Measurements from ENCODE around the gene BACH2. TPM values are rescaled to one million over a fixed set of nuclear protein-coding genes. Genes with fewer than 3 reads are reported as not detected.

Gene BACH2
- total RNA-seq, 1 donor from 2014 or later: 6.4 TPM

DNA sequence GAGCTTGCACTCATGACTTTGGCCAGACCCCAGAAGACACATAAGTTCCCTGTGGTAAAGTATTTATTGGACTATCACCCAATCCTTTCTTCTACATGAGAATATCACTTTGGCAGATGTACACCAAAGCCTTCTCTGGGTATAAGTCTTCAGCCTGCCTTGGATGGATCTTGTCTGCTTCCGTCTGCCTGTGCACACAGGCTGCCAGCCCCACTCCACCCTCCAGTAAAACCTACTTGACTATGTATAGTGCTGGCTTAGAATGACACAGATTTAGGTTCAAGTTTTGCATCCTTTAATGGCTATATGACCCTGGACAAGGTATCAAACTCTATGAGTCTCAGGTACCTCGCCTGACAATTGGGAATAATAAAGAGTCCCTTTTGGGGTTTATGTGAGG lies 63.4 kb downstream of the BACH2 start:
- no peak overlapping the region for H3K4me3 ChIP-seq
- H3K4me1 ChIP-seq: no peaks in the 10 kb centered on the region
- intact Hi-C loops (cut with DNase I): no loop called here
- H3K27ac ChIP-seq: no peak overlapping the region
- no peaks in the 10 kb centered on the region for H3K9me3 ChIP-seq
- no peaks in the 10 kb centered on the region for H3K27me3 ChIP-seq
- no peak for DNase-seq (ENCODE audit: extremely low spot score in 2 of 2)
- TF ChIP-seq POLR2AphosphoS5 (IDR thresholded peaks at IDR 0.05; ENCODE audit: insufficient read depth in 1 of 2, low read depth in 1 of 2): no peak
- no peak for TF ChIP-seq CTCF (IDR thresholded peaks at IDR 0.05)
- TF ChIP-seq POLR2A (IDR thresholded peaks at IDR 0.05): no peak
- no peaks in the 10 kb centered on the region for H3K36me3 ChIP-seq

GRCh38 chr6:90231798-90232197 lies 64.8 kb downstream of the BACH2 start:
- H3K36me3 ChIP-seq: no peaks in the 10 kb centered on the region
- H3K27ac ChIP-seq: no peak overlapping the region
- H3K4me3 ChIP-seq: no peak overlapping the region
- no peaks in the 10 kb centered on the region for H3K4me1 ChIP-seq
- H3K9me3 ChIP-seq: no peaks in the 10 kb centered on the region
- TF ChIP-seq POLR2AphosphoS5 (IDR thresholded peaks at IDR 0.05; ENCODE audit: insufficient read depth in 1 of 2, low read depth in 1 of 2) (no peak), POLR2A (IDR thresholded peaks at IDR 0.05) (no peak), CTCF (IDR thresholded peaks at IDR 0.05) (no peak)
- H3K27me3 ChIP-seq: no peaks in the 10 kb centered on the region
- intact Hi-C loops (cut with DNase I): no loop called here
- DNase-seq (ENCODE audit: extremely low spot score in 2 of 2): no peak

GRCh38 chr6:90231308-90231707 lies 65.3 kb downstream of the BACH2 start:
- no peak overlapping the region for H3K4me3 ChIP-seq
- H3K27ac ChIP-seq: no peak overlapping the region
- intact Hi-C loops (cut with DNase I): no loop called here
- TF ChIP-seq POLR2A (IDR thresholded peaks at IDR 0.05) (no peak), CTCF (IDR thresholded peaks at IDR 0.05) (no peak), POLR2AphosphoS5 (IDR thresholded peaks at IDR 0.05; ENCODE audit: insufficient read depth in 1 of 2, low read depth in 1 of 2) (no peak)
- no peaks in the 10 kb centered on the region for H3K36me3 ChIP-seq
- no peaks in the 10 kb centered on the region for H3K9me3 ChIP-seq
- no peaks in the 10 kb centered on the region for H3K4me1 ChIP-seq
- H3K27me3 ChIP-seq: no peaks in the 10 kb centered on the region
- DNase-seq (ENCODE audit: extremely low spot score in 2 of 2): no peak

DNA sequence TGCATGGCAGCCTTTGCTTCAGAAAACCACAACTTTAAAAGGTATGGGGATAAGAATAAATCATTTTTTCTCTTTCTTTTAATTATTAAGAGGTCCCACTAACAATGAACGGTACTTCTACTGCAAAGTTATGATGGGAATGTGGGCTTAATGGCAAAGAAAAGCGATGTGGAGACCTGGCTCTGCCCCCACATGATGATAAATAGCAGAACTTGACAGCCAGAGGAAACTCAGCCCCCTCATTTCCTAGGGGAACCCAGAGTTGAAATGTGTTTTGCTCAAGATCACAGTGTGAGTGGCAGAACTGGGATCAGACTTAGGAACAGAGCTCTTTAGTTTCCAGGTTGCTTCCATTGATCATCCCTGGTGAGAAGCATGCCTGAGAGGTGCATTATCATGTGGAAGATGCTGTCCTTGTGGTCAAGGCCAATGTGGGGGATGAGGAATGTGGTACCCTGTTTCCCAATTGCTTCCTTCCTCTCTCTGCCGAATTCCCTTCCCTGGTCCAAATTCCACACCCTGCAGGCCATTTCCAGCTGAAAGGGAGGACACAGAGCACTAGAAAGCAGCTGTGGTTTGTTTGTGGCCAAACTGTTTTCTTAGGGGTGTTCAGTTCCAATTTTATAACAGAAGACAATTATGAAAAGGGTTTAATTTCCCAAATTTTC lies 66.0 kb downstream of the BACH2 start:
- H3K9me3 ChIP-seq: no peaks in the 10 kb centered on the region
- H3K4me1 ChIP-seq: no peaks in the 10 kb centered on the region
- no peak for TF ChIP-seq CTCF (IDR thresholded peaks at IDR 0.05)
- no peak for TF ChIP-seq POLR2A (IDR thresholded peaks at IDR 0.05)
- no peak for TF ChIP-seq POLR2AphosphoS5 (IDR thresholded peaks at IDR 0.05; ENCODE audit: insufficient read depth in 1 of 2, low read depth in 1 of 2)
- no peaks in the 10 kb centered on the region for H3K27me3 ChIP-seq
- no peak for DNase-seq (ENCODE audit: extremely low spot score in 2 of 2)
- H3K4me3 ChIP-seq: no peak overlapping the region
- no peak overlapping the region for H3K27ac ChIP-seq
- H3K36me3 ChIP-seq: no peaks in the 10 kb centered on the region
- intact Hi-C loops (cut with DNase I): no loop called here

DNA sequence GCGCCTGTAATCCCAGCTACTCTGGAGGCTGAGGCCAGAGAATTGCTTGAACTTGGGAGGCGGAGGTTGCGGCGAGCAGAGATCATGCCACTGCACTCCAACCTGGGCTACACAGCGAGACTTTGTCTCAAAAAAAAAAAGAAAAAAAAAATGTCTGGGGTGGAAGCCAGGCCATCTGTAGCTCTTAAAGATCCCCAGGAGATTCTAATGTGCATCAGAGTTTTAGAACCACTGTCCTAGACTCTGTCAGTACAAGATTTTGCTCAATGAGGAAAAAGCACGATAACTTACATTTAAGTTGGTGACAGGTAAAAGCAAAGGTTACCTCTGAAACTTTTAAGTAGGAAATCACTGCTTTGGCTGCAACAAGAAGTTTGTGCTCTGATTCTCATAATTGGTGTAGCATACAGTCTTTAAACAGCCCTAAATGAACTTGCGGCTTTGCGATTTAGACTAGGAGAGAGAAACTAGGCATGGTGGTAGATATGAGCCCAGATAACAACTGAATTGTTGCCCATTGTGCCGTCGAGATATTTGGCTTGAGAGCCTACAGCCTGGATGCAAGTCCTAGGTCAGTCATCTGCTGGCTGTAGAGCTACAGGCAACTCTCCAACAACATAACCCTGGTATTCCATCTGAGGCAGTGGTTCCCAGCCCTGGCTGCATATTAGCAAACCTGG lies 67.2 kb downstream of the BACH2 start:
- no peaks in the 10 kb centered on the region for H3K4me1 ChIP-seq
- H3K27ac ChIP-seq: no peak overlapping the region
- TF ChIP-seq POLR2AphosphoS5 (IDR thresholded peaks at IDR 0.05; ENCODE audit: insufficient read depth in 1 of 2, low read depth in 1 of 2): no peak
- no peak for TF ChIP-seq CTCF (IDR thresholded peaks at IDR 0.05)
- TF ChIP-seq POLR2A (IDR thresholded peaks at IDR 0.05): no peak
- H3K9me3 ChIP-seq: no peaks in the 10 kb centered on the region
- no peak for DNase-seq (ENCODE audit: extremely low spot score in 2 of 2)
- H3K4me3 ChIP-seq: no peak overlapping the region
- no peaks in the 10 kb centered on the region for H3K27me3 ChIP-seq
- intact Hi-C loops (cut with DNase I): no loop called here
- no peaks in the 10 kb centered on the region for H3K36me3 ChIP-seq
